ENCODE results near the gene P2RX3.
A peak's percentile ranks its signal among the peaks of the same experiment; 100 is the strongest.
"Not testable (repeated sequence)": the region's sequence is repeated elsewhere in the genome, so short reads cannot be mapped to it uniquely, and the experiment has no call there.

Gene P2RX3

GRCh38 chr11:57338142-57338541 lies at the start of gene P2RX3:
Gene P2RX3, plus strand, starts transcription at chr11:57338352. Its CDS starts 199 bp downstream, at chr11:57338551.
- DNase-seq (ENCODE audit: low spot score), result no peak

GRCh38 chr11:57288771-57289579 lies 49.2 kb upstream of the P2RX3 start:
- no peak for DNase-seq (ENCODE audit: low spot score)

GRCh38 chr11:57290288-57290687 lies 47.9 kb upstream of the P2RX3 start:
- DNase-seq (ENCODE audit: low spot score), result no peak

GRCh38 chr11:57294225-57295131 lies 43.7 kb upstream of the P2RX3 start:
- peak; percentile 69 for DNase-seq (ENCODE audit: low spot score)

- DNase-seq (ENCODE audit: low spot score), result not testable (repeated sequence)
Measured at GRCh38 chr11:57296205-57296604, 41.9 kb upstream of the P2RX3 start.

GRCh38 chr11:57297221-57297620 lies 40.9 kb upstream of the P2RX3 start:
- DNase-seq (ENCODE audit: low spot score), result no peak

GRCh38 chr11:57299150-57299737 lies 38.9 kb upstream of the P2RX3 start:
- no peak for DNase-seq (ENCODE audit: low spot score)

- DNase-seq (ENCODE audit: low spot score), result no peak
Measured at GRCh38 chr11:57300785-57301184, 37.4 kb upstream of the P2RX3 start.

- no peak for DNase-seq (ENCODE audit: low spot score)
Measured at GRCh38 chr11:57301711-57302423, 36.3 kb upstream of the P2RX3 start.

GRCh38 chr11:57302489-57302888 lies 35.7 kb upstream of the P2RX3 start:
- DNase-seq (ENCODE audit: low spot score), result no peak

GRCh38 chr11:57303280-57303989 lies 34.7 kb upstream of the P2RX3 start:
- no peak for DNase-seq (ENCODE audit: low spot score)

GRCh38 chr11:57303990-57304579 lies 34.1 kb upstream of the P2RX3 start:
- peak; percentile 61 for DNase-seq (ENCODE audit: low spot score)

GRCh38 chr11:57305523-57305922 lies 32.6 kb upstream of the P2RX3 start:
- DNase-seq (ENCODE audit: low spot score), result no peak

- DNase-seq (ENCODE audit: low spot score), result no peak
Measured at GRCh38 chr11:57306161-57306876, 31.8 kb upstream of the P2RX3 start.

- DNase-seq (ENCODE audit: low spot score), result no peak
Measured at GRCh38 chr11:57306940-57307565, 31.1 kb upstream of the P2RX3 start.

GRCh38 chr11:57307666-57308270 lies 30.4 kb upstream of the P2RX3 start:
- DNase-seq (ENCODE audit: low spot score), result no peak

GRCh38 chr11:57308426-57309060 lies 29.6 kb upstream of the P2RX3 start:
- no peak for DNase-seq (ENCODE audit: low spot score)

GRCh38 chr11:57309106-57310059 lies 28.8 kb upstream of the P2RX3 start:
- DNase-seq (ENCODE audit: low spot score), result no peak

Data from D341Med (cell line).